GM19099 (cell line): ENCODE measurements around the gene RGS3.

ENCODE experiments used
- POLR2A ChIP-seq: IDR thresholded peaks from 3 replicates; pipeline ENCODE4 v1.6.1; 2011; ENCODE audit warnings: low read depth; ENCODE audit not compliant: insufficient read length; ENCODE audit errors: extremely low read depth

The RGS3 gene

GRCh38 chr9:113463418-113464285 lies at the start of gene RGS3:
Gene RGS3 (plus strand): TSS chr9:113463727. CDS start chr9:113463803, 76 bp downstream.
- TF ChIP-seq POLR2A: no peak

GRCh38 chr9:113416149-113416721 lies 47.3 kb upstream of the RGS3 start:
- TF ChIP-seq POLR2A: peak; percentile 52

DNA sequence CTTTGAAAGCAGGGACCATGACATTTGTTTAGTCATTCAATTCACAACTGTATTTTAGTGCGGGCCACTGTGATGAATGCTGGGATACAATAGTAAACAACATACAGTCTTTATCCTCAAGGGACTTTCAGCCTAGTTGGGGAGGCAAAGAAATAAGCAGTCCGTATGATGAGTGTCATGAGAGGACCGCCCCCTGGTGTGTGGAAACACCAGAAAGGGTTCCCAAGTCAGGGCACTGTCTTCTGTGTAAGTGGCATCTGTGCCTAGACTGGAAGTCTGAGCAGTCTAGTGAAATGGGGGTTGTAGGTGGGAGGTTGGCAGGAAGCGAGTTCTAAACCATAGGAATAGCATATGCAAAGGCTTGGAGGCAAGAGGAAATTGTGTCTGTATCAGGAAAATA lies 46.2 kb upstream of the RGS3 start:
- TF ChIP-seq POLR2A: no peak

GRCh38 chr9:113421726-113422125 lies 41.8 kb upstream of the RGS3 start:
- TF ChIP-seq POLR2A: no peak

GRCh38 chr9:113425072-113425471 lies 38.5 kb upstream of the RGS3 start:
- TF ChIP-seq POLR2A: no peak

DNA sequence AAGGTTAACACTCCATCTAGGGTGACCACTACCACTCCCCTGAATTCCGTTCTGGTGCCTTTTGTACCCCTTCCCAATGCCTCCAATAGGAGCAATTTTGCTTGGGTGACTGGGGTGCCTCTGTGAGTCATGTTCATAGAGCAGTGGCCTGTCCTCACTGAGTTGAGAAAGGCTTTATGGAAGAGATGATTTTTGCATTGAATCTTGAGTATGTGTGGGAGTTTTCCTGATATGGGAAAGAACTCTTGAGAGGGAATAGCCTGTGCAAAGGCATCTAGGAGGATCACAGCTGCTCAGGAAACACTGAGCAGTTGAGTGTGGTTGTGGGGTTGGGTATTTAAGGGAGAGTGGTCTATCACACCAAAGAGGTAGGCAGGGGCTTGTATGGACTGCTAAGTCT lies 36.8 kb upstream of the RGS3 start:
- no peak for TF ChIP-seq POLR2A

GRCh38 chr9:113427629-113428028 lies 35.9 kb upstream of the RGS3 start:
- TF ChIP-seq POLR2A: no peak

GRCh38 chr9:113428062-113428615 lies 35.4 kb upstream of the RGS3 start:
- no peak for TF ChIP-seq POLR2A

DNA sequence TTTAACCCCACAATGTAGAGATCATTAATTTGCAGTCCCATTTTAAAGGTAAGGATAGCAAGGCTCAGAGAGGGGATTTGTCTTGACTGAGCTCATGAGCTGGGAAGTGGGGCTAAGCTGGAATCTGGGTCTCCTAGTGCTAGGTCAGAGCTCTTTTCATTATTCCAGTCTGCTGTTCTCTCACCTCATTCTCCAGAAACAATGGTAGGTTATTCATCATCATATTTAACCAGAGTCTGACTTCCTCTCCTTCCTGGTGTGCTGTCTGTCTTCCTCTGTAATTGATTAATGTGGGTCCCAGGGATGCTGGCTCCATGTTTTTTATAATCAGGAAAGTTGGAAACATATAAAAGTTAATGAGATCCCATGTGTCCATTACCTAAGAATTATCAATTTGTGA lies 32.3 kb upstream of the RGS3 start:
- TF ChIP-seq POLR2A: no peak

DNA sequence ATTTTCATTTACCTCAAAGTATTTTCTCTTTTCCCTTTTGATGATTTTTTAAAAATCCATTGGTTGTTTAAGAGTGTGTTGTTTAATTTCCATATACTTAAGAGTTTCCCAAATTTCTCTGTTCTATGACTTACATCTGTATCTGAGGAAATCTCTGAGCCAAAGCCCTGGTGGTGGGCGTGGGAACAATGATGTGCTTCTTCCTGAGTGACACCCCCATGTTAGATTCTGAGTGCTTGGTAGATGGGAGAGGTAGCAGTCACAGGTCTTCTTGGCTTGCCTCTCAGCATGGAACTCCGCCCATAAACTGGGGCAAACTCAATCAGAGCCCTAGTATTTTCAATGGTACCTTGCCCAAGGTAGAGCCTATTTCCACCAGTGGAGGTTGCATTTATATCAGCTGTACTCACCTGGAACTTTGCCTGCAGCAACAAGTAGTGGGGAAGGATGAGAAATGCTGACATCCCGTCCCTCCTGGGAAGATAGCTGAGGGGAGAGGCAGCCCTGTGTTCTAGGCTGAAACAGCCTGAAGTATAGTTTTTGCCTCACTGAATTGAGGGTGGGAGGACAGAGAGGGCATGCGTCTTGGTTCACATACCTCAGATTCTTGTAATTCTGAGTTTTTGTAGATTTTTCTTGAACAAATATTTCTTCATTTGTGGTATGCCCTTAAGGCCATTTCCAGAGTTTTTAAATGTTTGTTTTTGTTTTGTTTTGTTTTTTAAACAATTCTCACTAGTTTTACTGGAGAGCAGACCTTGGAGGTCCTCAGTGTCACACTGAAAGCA lies 26.6 kb upstream of the RGS3 start:
- no peak for TF ChIP-seq POLR2A

DNA sequence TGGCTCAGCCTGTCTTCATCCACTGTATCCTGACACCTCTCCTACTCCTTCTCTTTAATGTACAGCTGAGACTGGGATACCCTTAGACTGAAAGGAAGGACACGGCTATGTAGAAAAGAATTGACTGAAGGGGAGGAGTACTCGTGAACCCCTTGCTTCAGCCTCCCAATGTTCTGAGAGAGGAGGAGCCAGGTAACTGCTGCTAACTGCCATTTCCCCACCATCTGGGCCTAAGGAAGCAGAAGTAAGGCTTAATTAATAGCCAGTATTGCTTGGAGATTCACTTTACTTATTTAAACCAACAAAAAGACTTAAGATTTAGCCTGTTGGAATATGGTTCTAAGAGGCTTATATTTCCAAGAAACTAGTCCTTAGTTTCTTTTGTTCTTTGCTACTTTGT lies 18.8 kb upstream of the RGS3 start:
- no peak for TF ChIP-seq POLR2A

GRCh38 chr9:113446323-113446740 lies 17.2 kb upstream of the RGS3 start:
- no peak for TF ChIP-seq POLR2A

GRCh38 chr9:113449376-113449775 lies 14.2 kb upstream of the RGS3 start:
- no peak for TF ChIP-seq POLR2A

GRCh38 chr9:113452113-113452605 lies 11.4 kb upstream of the RGS3 start:
- no peak for TF ChIP-seq POLR2A
